Right atrium auricular region (tissue), 2 donors: ENCODE measurements around the gene ACTG2. TPM values are rescaled to one million over a fixed set of nuclear protein-coding genes. Genes with fewer than 3 reads are reported as not detected.
A peak's percentile ranks its signal among the peaks of the same experiment; 100 is the strongest.

Experiments used
- DNase-seq: peaks from one replicate; pipeline ENCODE4 v3.0.0-alpha.2; 2019; ENCODE audit warnings: low spot score
- H3K27ac ChIP-seq, 2 donors: fragments of 200-600 bp; sonication (generic); 1 replicate in 1 of 2; 2 replicates in 1 of 2; pipeline ENCODE4 v1.5.1; 2016 to 2019
- H3K27me3 ChIP-seq, 2 donors: fragments of 200-600 bp; sonication (generic); one replicate each; pipeline versions ENCODE4 v1.5.1 to v1.6.0; 2017 to 2019
- H3K36me3 ChIP-seq: fragments of 200-600 bp; sonication (generic); one replicate; pipeline ENCODE4 v1.5.1; 2016
- H3K4me1 ChIP-seq, 2 donors: fragments of 200-600 bp; sonication (generic); one replicate each; pipeline versions ENCODE4 v1.5.1 to v1.6.0; 2017 to 2019
- H3K4me3 ChIP-seq, 2 donors: fragments of 200-600 bp; sonication (generic); 1 replicate in 1 of 2; 2 replicates in 1 of 2; pipeline ENCODE4 v1.5.1; 2017 to 2019; ENCODE audit warnings: mild to moderate bottlenecking in 1 of 2, moderate library complexity in 1 of 2
- H3K9me3 ChIP-seq, 2 donors: fragments of 200-600 bp; sonication (generic); one replicate each; pipeline ENCODE4 v1.5.1; 2019
- CTCF ChIP-seq, 2 donors: fragments of 200-600 bp; sonication (generic); IDR thresholded peaks; one replicate each; pipeline ENCODE4 v1.5.1; 2019; ENCODE audit warnings: antibody characterized with exemption in 2 of 2
- total RNA-seq, 2 donors: library from RNA; depleted of rRNA; stranded (reverse); fragments of >200 nt; gene quantifications; one replicate each; pipeline ENCODE4 v1.1.0, GENCODE V29; 2016

The ACTG2 gene
- total RNA-seq, 2 donors from 2014 or later: 3.7 to 23.8 TPM

GRCh38 chr2:73856214-73856613 lies 36.6 kb upstream of the ACTG2 start:
- Histone ChIP-seq H3K36me3 (peaks cover 66% of the 10 kb centered on the region), H3K27me3 (no peaks in the 10 kb centered on the region), H3K4me1 (no peaks in the 10 kb centered on the region), H3K4me3 (no peak overlapping the region), H3K9me3 (no peaks in the 10 kb centered on the region), H3K27ac (no peak overlapping the region)
- no peak for DNase-seq
- no peak for TF ChIP-seq CTCF (IDR thresholded peaks at IDR 0.05)

GRCh38 chr2:73859721-73860586 lies 32.9 kb upstream of the ACTG2 start:
- Histone ChIP-seq H3K36me3 (peaks cover 77% of the 10 kb centered on the region), H3K27me3 (no peaks in the 10 kb centered on the region), H3K27ac (no peak overlapping the region), H3K9me3 (no peaks in the 10 kb centered on the region), H3K4me1 (no peaks in the 10 kb centered on the region), H3K4me3 (no peak overlapping the region)
- TF ChIP-seq CTCF (IDR thresholded peaks at IDR 0.05): no peak
- DNase-seq: no peak

- H3K36me3 ChIP-seq: peaks cover 58% of the 10 kb centered on the region
- no peaks in the 10 kb centered on the region for H3K9me3 ChIP-seq
Measured at GRCh38 chr2:73862987-73863386, 29.8 kb upstream of the ACTG2 start.

GRCh38 chr2:73868204-73868978 lies 24.4 kb upstream of the ACTG2 start:
- no peak for DNase-seq
- peaks cover 0 to 14% of the 10 kb centered on the region in 2 donors for H3K4me1 ChIP-seq
- peaks cover 19% of the 10 kb centered on the region for H3K36me3 ChIP-seq
- H3K27ac ChIP-seq: no peak overlapping the region
- no peak overlapping the region for H3K4me3 ChIP-seq
- H3K27me3 ChIP-seq: no peaks in the 10 kb centered on the region
- H3K9me3 ChIP-seq: no peaks in the 10 kb centered on the region
- TF ChIP-seq CTCF (IDR thresholded peaks at IDR 0.05): no peak

More at GRCh38 chr2:73862987-73863386, 29.8 kb upstream of the ACTG2 start:
- DNase-seq: no peak
- Histone ChIP-seq H3K27ac (no peak overlapping the region), H3K4me3 (no peak overlapping the region), H3K4me1 (no peaks in the 10 kb centered on the region), H3K27me3 (no peaks in the 10 kb centered on the region)
- TF ChIP-seq CTCF (IDR thresholded peaks at IDR 0.05): no peak

GRCh38 chr2:73870084-73870483 lies 22.7 kb upstream of the ACTG2 start:
- no peak for TF ChIP-seq CTCF (IDR thresholded peaks at IDR 0.05)
- H3K27me3 ChIP-seq: no peaks in the 10 kb centered on the region
- H3K9me3 ChIP-seq: no peaks in the 10 kb centered on the region
- no peak overlapping the region for H3K4me3 ChIP-seq
- H3K27ac ChIP-seq: peak overlapping the region; percentile 62 to 69
- DNase-seq: peak; percentile 84
- peaks cover 0 to 14% of the 10 kb centered on the region in 2 donors for H3K4me1 ChIP-seq
- peaks cover 5% of the 10 kb centered on the region for H3K36me3 ChIP-seq
